Measurements from ENCODE around the gene RUBCNL.
A peak's percentile ranks its signal among the peaks of the same experiment; 100 is the strongest.
"Not testable (repeated sequence)": the region's sequence is repeated elsewhere in the genome, so short reads cannot be mapped to it uniquely, and the experiment has no call there.

The RUBCNL gene, protein sequence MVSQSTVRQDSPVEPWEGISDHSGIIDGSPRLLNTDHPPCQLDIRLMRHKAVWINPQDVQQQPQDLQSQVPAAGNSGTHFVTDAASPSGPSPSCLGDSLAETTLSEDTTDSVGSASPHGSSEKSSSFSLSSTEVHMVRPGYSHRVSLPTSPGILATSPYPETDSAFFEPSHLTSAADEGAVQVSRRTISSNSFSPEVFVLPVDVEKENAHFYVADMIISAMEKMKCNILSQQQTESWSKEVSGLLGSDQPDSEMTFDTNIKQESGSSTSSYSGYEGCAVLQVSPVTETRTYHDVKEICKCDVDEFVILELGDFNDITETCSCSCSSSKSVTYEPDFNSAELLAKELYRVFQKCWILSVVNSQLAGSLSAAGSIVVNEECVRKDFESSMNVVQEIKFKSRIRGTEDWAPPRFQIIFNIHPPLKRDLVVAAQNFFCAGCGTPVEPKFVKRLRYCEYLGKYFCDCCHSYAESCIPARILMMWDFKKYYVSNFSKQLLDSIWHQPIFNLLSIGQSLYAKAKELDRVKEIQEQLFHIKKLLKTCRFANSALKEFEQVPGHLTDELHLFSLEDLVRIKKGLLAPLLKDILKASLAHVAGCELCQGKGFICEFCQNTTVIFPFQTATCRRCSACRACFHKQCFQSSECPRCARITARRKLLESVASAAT

DNA sequence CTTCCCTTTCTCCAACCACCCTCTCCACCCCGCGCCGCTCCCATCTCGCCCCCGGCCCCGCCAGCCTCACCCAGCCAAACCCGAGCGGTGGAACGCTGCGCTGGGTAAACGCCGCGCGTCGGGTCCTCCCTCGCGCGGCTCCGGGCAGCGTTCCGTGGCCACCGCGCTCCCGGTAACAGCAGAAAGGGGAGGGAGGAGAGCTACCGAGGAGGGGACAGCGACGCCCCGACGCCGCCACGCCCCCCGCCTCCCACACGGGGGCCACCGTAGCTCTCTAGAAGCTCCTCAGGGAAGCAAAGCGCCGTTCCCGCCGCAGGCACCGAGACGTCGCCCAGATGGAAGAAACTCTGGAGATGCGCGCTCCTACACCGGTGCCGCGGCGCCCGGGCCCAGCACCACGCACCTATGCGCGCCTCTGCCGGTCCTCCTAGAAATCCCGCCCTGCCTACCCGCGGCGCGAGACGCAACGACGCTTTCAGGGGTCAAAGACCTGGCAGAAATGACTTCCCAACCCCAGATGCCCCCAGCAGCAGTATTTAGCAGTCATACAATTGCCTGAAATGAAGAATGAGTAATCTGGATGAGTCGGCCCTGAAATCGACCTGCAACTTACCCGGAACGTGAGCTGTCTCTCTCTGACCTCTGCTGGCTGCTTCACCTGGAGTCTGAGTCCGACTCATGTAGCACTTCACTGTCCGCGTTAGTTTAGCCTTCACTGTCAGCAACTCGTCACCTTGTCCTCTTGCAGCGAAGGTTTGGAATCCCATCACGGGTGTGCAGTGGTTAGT lies at the start of gene RUBCNL:
Gene RUBCNL, minus strand, starts transcription at position 189 of the 788 bp plus-strand sequence. CDS start 14,777 bp downstream, outside the sequence.
- FAIRE-seq (peak; percentile 89), DNase-seq (ENCODE audit: insufficient read length, low spot score) (no peak)

DNA sequence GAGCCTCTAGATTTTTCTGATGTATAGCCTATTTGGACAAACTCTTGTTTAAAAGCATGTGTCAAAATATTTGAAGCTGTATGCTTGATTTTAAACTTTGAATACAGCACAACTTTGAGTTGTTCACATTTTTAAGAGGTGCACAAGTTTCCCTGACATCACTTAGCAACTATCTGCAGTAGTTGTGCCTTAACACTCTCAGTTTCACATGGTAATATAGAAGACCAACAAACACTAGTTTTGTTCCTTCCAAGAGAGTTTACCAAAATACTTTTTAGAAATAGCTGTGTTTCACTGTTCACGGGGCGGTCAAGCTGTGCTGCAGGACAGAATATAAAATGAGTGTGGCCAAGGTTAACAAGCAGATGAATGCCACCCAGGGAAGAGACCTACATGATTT lies 42.5 kb upstream of the RUBCNL start:
- not testable (repeated sequence) for FAIRE-seq

DNA sequence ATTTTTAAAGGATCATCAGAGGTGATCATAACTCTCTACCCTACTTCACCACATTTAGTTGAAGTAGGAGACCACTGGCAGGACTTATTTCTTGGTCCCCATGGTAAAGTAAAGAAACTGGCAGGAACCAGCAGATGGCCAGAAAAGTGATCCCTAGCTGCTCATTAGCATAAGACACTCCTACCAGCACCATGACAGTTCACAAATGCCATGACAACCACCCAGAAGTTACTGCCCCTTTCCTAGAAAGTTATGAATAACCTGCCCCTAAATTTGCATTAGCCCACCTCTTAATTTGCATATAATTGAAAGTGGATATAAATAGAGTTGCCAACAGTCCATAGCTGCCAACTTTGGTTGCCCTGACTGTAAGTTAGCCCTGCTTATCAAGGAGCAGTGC lies 18.4 kb upstream of the RUBCNL start:
- no peak for DNase-seq (ENCODE audit: insufficient read length, low spot score)
- FAIRE-seq, result no peak

More for the DNA sequence above, 42.5 kb upstream of the RUBCNL start:
- not testable (repeated sequence) for DNase-seq (ENCODE audit: insufficient read length, low spot score)

DNA sequence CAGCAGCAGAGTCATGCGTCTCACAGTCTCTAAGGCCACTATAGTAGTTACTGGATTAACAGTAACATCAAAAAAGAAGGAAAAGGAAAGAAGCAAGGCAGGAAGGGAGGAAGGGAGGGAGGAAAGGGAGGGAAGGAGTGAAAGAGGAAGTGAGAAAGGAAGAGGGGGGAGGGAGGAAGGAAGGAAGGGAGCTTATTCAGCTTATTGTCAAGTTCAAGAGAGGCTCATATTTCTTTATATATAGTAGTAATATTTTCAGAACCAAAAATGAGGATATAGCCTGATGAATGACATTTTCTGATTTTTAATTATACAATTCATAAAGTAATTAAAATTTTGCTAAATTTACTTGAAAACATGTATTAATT lies 17.7 kb upstream of the RUBCNL start:
- DNase-seq (ENCODE audit: insufficient read length, low spot score), result no peak
- FAIRE-seq, result no peak

DNA sequence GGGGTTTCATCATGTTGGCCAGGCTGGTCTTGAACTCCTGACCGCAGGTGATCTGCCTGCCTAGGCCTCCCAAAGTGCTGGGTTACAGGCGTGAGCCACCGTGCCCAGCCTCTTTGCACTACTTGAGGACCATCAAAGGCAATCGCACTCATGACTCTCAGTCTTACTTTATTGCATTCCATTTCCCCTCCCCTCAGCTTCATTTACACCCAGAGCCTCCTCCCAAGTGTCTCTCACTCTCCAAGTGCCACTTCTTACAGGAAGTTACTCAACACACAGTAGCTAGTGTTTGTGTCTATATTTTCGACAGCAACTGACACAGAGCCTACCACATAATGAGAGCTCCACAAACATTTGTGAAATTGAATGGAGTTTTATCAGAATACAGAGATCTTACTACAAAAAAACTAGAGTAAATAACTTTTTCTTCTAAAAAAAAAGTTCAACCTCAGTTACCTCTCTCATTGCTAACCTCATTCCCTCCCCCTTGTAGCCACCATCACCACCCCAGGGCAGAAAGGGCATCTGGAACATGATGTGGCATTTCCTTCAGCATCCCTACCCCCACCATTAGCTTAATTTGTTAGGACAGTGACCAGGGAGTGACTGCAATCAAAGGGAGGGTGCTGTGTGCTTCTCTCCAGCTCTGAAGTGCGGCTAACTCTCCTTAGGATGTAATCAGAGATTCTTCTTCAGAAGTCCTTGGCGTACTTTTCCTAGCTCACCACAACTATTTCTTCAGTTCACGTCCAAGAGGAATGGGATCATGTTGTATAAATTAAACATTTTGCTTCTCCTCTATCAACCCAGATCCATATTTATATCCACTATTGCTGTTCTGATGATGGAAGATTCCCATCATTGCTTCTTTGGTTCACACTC lies 17.0 kb upstream of the RUBCNL start:
- FAIRE-seq (no peak), DNase-seq (ENCODE audit: insufficient read length, low spot score) (no peak)

DNA sequence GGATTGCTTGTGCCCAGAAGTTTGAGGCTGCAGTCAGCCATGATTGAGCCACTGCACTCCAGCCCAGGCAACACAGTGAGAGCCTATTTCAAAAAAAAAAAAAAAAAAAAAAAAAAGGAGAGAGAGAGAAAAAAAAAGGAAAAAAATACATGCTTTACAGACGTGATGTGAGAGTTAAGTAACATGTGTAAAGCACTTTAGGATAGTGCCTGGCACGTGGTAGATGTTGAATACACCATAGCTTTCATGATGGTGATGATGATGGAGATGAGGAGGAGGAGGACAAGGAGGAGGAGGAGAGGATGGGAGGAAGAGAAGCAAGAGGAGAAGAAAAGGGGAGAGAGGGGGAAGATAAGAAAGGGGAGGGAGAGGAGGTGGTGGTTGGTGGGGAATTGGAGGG lies 15.1 kb upstream of the RUBCNL start:
- FAIRE-seq, result no peak

DNA sequence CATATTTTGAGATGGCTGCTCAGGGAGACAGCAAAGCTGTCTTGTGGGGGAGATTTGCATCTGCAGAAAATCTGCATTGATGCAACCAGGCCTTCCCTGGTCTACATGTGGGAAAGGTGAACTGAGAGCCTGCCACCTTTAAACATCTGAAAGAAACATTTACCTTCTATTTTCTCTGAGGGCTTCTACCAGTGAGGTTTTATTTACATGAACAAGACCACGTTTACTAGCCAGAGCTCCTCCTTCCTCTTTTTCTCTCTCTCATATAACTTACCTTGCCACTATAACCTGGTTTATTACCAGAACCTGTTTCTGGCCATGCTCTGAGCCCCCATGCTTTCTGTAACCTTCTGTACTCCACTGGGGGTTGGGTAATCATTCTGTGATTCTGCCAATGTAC lies 14.4 kb upstream of the RUBCNL start:
- FAIRE-seq (no peak), DNase-seq (ENCODE audit: insufficient read length, low spot score) (no peak)

More for the DNA sequence above, 15.1 kb upstream of the RUBCNL start:
- no peak for DNase-seq (ENCODE audit: insufficient read length, low spot score)

DNA sequence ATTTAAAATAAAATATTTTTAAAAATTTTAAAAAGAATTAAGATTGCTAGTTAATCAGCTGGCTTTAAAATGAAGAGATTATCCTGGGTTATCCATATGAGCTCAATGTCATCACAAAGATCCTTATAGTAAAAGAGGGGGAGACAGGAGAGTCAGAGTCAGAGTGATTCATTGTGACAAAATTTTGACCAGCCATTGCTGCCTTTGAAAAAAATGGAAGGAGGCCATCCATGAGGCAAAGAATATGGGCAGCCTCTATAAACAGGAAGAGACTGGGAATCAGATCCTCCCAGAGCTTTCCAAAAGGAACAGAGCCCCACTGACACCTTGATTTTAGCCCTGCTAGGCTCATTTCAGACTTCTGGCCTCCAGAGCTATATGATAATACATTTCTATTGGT lies 9.3 kb upstream of the RUBCNL start:
- FAIRE-seq (no peak), DNase-seq (ENCODE audit: insufficient read length, low spot score) (no peak)

DNA sequence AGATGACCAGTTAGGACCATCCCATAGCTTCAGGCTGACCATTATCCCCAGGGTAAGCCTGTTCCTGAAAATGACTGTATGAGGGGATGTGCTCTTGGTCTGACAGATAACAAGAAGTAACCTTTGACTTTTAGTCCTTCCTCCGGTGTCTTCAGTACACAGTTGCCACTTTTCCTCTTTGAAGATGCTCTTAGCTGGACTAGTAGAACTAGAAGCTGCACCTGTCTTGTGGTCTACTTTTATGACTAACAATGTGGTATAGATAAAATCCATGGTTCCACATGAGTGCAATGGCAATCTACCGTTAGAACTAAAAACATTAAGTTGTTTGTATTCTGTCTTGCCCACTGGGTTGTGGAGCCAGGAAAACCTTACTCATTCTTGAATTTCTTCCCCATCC lies 5.9 kb upstream of the RUBCNL start:
- DNase-seq (ENCODE audit: insufficient read length, low spot score) (no peak), FAIRE-seq (peak; percentile 4)

DNA sequence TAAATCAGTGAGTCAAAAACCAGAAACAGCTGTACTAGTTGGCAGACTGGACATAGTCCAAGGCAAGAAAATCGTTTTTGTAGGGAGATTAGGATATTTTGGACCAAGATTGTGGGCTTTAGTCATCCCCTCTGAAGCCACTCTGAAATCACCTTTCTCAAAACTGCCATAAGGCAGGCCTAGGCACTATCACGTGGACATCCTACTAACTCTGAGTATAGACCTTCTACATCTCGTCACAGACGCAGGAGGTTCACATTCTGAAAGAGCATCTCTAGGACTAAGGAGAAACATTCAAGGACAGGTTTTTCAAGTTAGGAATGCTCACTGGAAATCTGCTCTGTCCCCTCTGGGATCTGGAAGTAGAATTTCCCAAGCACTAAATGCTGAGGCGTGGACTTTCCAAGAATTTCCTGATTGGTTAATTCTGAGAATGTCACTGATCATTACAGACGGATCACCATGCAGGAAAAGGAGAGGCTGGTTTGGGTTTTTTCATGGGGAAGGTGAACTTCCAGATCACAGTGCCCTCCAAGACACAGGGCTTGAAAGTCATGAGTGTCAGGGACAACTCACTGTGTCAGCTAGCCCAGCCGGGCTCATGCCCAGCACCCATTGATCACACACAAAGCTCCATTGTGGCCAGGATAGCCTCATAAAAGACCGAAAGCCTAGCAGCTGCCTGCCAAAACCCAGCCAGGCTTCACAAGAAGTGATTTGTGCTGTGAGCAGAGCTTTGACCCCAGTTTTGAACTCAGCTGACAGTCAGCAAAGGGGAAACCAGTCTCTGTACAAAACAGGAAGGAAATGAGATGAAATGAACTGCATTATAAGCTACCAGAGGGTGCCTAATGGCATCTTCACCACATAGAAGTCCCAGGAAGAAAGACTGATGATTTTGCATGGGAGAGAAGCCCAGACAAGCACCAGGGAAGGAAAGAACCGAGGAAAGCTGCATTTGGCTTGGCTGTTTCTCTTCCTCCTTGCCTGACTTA lies 2.7 kb upstream of the RUBCNL start:
- DNase-seq (ENCODE audit: insufficient read length, low spot score), result no peak
- peak; percentile 95 for FAIRE-seq

DNA sequence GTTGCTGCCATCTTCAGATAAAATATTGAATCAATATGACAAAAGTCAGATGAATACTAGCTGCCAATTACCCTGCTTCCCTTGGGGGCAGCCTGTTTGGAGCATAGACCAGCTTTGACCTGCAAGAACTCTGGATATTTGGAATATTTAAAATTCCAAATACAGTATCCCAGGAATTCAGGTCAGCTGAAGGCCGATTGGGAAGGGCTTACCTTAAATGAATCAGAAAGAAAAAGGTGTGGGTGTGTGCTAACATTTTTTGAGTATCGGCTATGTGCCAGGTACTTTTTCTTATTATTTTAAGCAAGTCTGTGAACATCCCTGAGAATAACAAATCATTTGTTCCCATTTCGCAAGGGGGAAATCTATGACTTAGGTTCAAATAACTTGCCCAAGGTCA lies 1.8 kb upstream of the RUBCNL start:
- FAIRE-seq (peak; percentile 49), DNase-seq (ENCODE audit: insufficient read length, low spot score) (no peak)

DNA sequence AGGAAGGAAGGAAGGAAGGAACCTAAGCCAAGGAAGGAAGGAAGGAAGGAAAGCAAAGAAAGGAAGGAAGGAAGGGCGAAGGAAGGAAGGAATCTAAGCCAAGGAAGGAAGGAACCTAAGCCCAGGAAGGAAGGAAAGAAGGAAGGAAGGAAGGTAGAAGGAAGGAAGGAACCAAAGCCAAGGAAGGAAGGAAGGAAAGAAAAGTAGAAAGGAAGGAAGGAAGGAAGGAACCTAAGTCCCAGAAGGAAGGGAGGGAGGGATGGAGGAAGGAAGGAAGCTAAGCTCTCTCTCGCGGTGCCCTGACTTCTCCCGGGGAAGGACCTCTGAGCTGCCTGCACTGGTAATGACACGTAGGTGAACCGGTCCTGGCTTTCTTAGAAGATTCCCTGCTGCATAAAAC lies 1.3 kb upstream of the RUBCNL start:
- FAIRE-seq (peak; percentile 48), DNase-seq (ENCODE audit: insufficient read length, low spot score) (no peak)

DNA sequence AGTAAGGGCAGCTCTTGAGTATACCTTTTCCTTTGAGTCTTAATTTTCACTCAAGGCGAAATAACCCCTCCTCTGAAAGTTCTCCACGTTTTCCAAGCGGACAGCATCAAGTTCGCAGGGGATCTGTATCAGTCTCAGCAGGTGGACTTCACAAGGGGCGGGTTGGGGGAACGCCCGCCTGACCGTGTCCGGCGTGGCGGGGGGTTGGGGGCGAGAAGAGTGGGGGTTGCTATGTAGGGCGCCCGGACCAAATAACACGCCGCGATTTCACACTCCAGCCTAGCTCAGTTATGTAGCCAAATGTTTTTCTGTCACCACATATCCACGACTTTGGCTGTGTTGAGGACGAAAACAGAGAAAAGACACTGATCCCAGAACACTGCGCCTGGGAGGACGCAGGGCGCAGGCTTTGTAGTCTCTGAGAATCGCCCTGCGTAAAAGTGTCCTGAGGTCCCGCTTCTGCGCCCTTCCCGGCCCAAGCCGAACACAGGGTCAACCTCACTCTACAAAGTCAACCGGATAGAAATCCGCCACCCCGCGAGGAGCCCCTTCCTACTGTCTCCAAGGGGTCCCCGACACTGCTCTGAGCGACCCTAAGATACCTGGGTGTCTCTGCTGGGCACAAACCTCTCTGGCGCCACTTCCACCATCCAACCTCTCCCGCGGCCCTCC lies 524 bp downstream of the RUBCNL start:
- no peak for DNase-seq (ENCODE audit: insufficient read length, low spot score)

DNA sequence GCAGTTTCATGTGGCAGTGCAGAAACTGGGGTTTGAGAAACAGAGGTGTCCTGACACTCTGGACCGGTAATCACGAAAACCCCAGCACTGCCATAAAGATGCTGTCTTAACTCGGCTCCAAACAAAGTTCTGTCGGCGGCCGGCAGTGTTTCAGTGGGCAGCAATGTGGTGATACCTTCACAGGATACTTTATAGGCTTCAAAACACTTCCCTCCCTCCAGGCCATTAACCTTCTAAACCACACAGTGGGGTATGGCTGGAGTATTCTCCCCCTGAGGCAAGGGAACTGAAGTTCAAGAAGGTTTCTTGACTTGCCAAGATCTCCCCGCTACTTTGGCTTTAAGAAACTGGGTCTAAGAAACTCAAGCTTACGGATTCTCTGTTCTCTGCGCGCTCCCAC lies 1.1 kb downstream of the RUBCNL start:
- FAIRE-seq, result no peak
- DNase-seq (ENCODE audit: insufficient read length, low spot score), result no peak

More for the DNA sequence above, 524 bp downstream of the RUBCNL start:
- peak; percentile 35 for FAIRE-seq

DNA sequence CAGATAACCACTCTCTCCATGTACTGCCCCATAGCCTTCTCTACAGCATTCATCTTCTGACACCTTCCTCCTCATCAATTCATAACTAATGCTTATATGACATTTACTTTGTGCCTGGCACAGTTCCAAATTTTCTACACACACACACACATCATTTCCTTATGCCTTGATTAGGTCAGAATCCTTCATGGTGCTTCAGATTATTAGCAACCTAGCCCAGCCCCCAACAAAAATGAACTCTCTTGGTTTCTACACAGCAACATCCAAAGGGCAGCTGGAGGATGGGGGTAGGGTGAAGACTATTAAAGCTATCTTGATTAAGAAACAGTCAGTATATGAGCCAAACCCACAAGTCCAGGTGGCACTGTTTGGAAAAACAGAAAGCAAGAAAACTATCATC lies 3.7 kb downstream of the RUBCNL start:
- DNase-seq (ENCODE audit: insufficient read length, low spot score) (no peak), FAIRE-seq (no peak)

DNA sequence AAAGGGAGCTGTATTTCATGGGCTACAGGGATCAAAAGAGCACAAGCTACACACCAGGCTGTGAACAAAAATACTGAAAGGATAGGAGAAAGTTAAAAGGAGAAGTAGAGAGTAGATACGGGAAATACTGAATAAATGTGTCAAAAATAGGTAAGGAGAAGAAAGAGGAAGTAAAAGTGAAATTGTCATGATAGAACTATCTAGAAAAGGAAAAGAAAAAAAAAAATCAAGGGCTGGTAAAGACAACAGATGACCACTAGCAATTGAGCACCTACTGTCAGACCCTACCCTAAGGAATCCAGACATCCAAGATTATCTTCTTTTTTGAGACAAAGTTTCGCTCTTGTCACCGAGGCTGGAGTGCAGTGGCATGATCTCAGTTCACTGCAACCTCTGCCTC lies 4.8 kb downstream of the RUBCNL start:
- DNase-seq (ENCODE audit: insufficient read length, low spot score), result no peak
- peak; percentile 80 for FAIRE-seq

DNA sequence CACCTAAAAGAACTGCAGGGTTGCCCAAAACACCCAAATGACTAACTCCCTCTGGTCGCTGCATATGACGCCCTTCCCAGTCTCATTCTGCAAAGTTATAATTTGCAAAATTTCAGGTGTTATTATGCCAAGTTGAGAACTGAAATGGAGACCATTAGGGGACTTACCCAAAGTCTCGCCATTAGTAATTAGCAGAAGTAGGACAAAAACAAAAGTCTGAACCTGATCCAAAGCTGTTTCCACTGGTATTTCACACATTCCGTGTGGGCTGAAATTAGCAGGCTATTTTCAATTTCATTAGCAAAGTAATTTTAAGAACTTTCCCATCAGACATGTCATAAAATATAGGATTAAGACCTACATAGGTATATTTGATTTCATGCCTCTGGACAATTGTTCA lies 6.8 kb downstream of the RUBCNL start:
- peak; percentile 83 for FAIRE-seq
- DNase-seq (ENCODE audit: insufficient read length, low spot score), result no peak

DNA sequence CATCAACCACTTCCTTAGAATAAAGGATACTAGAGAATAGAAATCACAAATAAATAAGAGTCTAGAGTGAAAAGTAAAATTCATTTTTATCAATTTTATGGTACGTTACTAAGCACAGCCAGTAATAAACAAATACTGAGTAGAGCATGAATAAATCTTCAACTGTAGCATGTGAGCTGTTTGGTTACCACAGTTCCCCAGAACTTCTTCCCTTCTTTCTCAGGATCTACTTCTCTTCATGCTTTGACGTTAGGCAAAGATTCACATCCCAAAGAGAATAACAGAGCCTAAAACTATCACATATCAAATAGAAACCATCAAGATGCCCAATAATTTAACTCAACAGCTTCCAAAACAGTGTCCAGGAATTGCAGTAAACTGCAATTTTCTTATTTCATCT lies 7.4 kb downstream of the RUBCNL start:
- FAIRE-seq, result peak; percentile 4
- DNase-seq (ENCODE audit: insufficient read length, low spot score), result no peak

DNA sequence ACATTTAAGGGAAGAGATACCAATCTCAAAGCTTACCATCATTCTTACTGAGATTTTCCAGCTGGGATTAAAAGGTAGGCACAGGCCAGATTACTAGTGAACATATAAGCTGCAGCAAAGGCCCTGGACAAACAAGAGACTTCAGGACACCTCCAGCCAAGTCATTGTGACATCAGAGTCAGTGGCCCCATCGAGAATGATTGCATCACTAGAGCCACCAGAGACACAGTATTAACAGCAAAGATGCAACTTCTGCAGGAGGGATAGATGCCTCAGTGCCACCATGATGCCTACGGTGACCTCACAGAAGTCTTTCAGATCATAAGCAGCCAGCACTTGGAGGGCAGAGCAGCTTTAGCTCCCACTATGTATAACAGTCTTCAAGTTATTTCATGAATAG lies 8.6 kb downstream of the RUBCNL start:
- FAIRE-seq (no peak), DNase-seq (ENCODE audit: insufficient read length, low spot score) (no peak)

Data from GM19239 (cell line).